Measurements from ENCODE around the gene SLC41A3. TPM values are rescaled to one million over a fixed set of nuclear protein-coding genes. Genes with fewer than 3 reads are reported as not detected.
"Not testable (repeated sequence)": the region's sequence is repeated elsewhere in the genome, so short reads cannot be mapped to it uniquely, and the experiment has no call there.

The SLC41A3 gene
- total RNA-seq, 1 donor from 2014 or later: 72.0 TPM

GRCh38 chr3:126003447-126004190 is 80.3 kb downstream of the SLC41A3 start:
- no peak for DNase-seq (ENCODE audit: low spot score)

GRCh38 chr3:126002189-126002588 is 81.7 kb downstream of the SLC41A3 start:
- no peak for DNase-seq (ENCODE audit: low spot score)

GRCh38 chr3:125996751-125997150 is 87.2 kb downstream of the SLC41A3 start:
- DNase-seq (ENCODE audit: low spot score): not testable (repeated sequence)

- DNase-seq (ENCODE audit: low spot score): peak; percentile 90
These were observed 93.5 kb downstream of the SLC41A3 start for GRCh38 chr3:125990253-125990970.

GRCh38 chr3:125984951-125985350 is 99.0 kb downstream of the SLC41A3 start:
- DNase-seq (ENCODE audit: low spot score): not testable (repeated sequence)

- DNase-seq (ENCODE audit: low spot score): not testable (repeated sequence)
These were observed 106.8 kb downstream of the SLC41A3 start for GRCh38 chr3:125977104-125977503.

- not testable (repeated sequence) for DNase-seq (ENCODE audit: low spot score)
These were observed 107.9 kb downstream of the SLC41A3 start for GRCh38 chr3:125976003-125976390.

- not testable (repeated sequence) for DNase-seq (ENCODE audit: low spot score)
These were observed 108.5 kb downstream of the SLC41A3 start for GRCh38 chr3:125975245-125976002.

GRCh38 chr3:125971997-125972944 is 111.7 kb downstream of the SLC41A3 start:
- not testable (repeated sequence) for DNase-seq (ENCODE audit: low spot score)

GRCh38 chr3:125968701-125969592 is 115.0 kb downstream of the SLC41A3 start, which contains the start of gene ROPN1B:
Gene ROPN1B, plus strand, starts transcription at chr3:125969178. Its CDS starts 2,877 bp downstream, at chr3:125972055.
- not testable (repeated sequence) for DNase-seq (ENCODE audit: low spot score)

GRCh38 chr3:125968121-125968520 is 115.8 kb downstream of the SLC41A3 start:
- not testable (repeated sequence) for DNase-seq (ENCODE audit: low spot score)

- no peak for DNase-seq (ENCODE audit: low spot score)
These were observed 116.8 kb downstream of the SLC41A3 start for GRCh38 chr3:125967156-125967555.

GRCh38 chr3:125965505-125965904 is 118.4 kb downstream of the SLC41A3 start:
- no peak for DNase-seq (ENCODE audit: low spot score)

- DNase-seq (ENCODE audit: low spot score): not testable (repeated sequence)
These were observed 120.1 kb downstream of the SLC41A3 start for GRCh38 chr3:125963834-125964233.

GRCh38 chr3:125961289-125961589 is 122.7 kb downstream of the SLC41A3 start:
- no peak for DNase-seq (ENCODE audit: low spot score)

GRCh38 chr3:125960456-125961288 is 123.3 kb downstream of the SLC41A3 start:
- DNase-seq (ENCODE audit: low spot score): no peak

- DNase-seq (ENCODE audit: low spot score): no peak
These were observed 123.9 kb downstream of the SLC41A3 start for GRCh38 chr3:125960066-125960424.

GRCh38 chr3:125959317-125960065 is 124.4 kb downstream of the SLC41A3 start:
- no peak for DNase-seq (ENCODE audit: low spot score)

Data from ureter (tissue), 1 donor.